SK-N-SH treated with all-trans-retinoic acid at 6 μM for 48 hours (cell line): ENCODE data around the gene KRT80.

ENCODE experiments used
- CSDC2 ChIP-seq: fragments of 250-450 bp; sonication (Bioruptor Pico); IDR thresholded peaks from 2 replicates; pipeline ENCODE4 v1.5.0; 2020; ENCODE audit warnings: mild to moderate bottlenecking, moderate library complexity
- ESRRG ChIP-seq: fragments of 250-450 bp; sonication (Bioruptor Pico); IDR thresholded peaks from 2 replicates; pipeline ENCODE4 v1.6.1; 2021; ENCODE audit warnings: mild to moderate bottlenecking
- ISL1 ChIP-seq: fragments of 250-450 bp; sonication (Bioruptor Pico); IDR thresholded peaks from 2 replicates; pipeline ENCODE4 v2.1.2; 2022; ENCODE audit warnings: mild to moderate bottlenecking, moderate library complexity
- RARB ChIP-seq: fragments of 250-450 bp; sonication (Bioruptor Pico); IDR thresholded peaks from 2 replicates; pipeline ENCODE4 v1.8.0; 2021; ENCODE audit warnings: mild to moderate bottlenecking, moderate library complexity
- ZFP3 ChIP-seq: fragments of 250-450 bp; sonication (Bioruptor Pico); IDR thresholded peaks from 2 replicates; pipeline ENCODE4 v1.5.0; 2020; ENCODE audit warnings: mild to moderate bottlenecking, moderate library complexity

GRCh38 chr12:52146089-52146821 is 45.6 kb downstream of the KRT80 start:
- TF ChIP-seq ISL1 (CRISPR knock-in tag) (no peak), ZFP3 (no peak), CSDC2 (no peak), RARB (CRISPR knock-in tag) (no peak), ESRRG (CRISPR knock-in tag) (no peak)
